ENCODE results near the gene POU6F2. TPM values are rescaled to one million over a fixed set of nuclear protein-coding genes. Genes with fewer than 3 reads are reported as not detected.

POU6F2 gene
- total RNA-seq, 1 donor from 2014 or later, result 0.40 TPM

DNA sequence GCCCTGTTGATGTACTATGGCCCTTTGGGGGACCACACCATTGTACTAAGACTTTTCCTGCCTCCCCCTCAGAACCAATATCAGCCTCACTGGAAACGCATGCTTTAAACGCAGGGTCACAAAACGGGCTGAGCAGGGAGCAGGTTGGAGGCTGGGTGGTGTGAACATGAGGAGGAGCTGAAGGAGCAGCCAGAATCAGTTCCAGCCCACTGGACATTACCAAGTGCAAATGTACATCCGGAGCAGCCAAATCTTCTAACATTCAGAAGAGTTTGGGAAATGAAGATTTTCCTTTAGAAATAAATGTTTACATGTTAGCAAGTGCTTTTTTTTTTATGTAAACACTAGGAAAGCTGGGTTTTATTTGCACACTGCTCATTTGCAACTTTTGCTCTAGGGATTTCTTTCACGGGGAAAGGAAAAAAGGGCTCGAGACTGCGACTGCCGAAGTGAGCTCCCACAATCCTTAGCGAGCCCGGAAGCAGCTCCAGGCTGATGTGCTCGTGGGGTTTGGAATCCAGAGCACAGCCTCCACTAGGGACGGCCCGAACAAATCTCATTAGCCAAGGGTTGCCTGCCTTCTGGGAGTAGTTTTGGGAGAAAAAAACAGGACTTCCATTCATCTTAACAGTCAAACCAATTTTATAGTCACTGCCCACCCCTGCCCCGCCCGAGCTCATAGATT, 480.5 kb downstream of the POU6F2 start:
- no peaks in the 10 kb centered on the region for H3K4me1 Mint-ChIP-seq (ENCODE audit: low read depth)
- DNase-seq (ENCODE audit: low spot score), result no peak
- H3K4me3 Mint-ChIP-seq (ENCODE audit: unreplicated experiment), result no peak overlapping the region
- TF ChIP-seq, protein P1, sequence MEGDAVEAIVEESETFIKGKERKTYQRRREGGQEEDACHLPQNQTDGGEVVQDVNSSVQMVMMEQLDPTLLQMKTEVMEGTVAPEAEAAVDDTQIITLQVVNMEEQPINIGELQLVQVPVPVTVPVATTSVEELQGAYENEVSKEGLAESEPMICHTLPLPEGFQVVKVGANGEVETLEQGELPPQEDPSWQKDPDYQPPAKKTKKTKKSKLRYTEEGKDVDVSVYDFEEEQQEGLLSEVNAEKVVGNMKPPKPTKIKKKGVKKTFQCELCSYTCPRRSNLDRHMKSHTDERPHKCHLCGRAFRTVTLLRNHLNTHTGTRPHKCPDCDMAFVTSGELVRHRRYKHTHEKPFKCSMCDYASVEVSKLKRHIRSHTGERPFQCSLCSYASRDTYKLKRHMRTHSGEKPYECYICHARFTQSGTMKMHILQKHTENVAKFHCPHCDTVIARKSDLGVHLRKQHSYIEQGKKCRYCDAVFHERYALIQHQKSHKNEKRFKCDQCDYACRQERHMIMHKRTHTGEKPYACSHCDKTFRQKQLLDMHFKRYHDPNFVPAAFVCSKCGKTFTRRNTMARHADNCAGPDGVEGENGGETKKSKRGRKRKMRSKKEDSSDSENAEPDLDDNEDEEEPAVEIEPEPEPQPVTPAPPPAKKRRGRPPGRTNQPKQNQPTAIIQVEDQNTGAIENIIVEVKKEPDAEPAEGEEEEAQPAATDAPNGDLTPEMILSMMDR (IDR thresholded peaks at IDR 0.05), result no peak
- no peaks in the 10 kb centered on the region for H3K9me3 Mint-ChIP-seq (ENCODE audit: low read depth)
- H3K36me3 Mint-ChIP-seq (ENCODE audit: low read depth), result no peaks in the 10 kb centered on the region
- H3K27ac Mint-ChIP-seq (ENCODE audit: unreplicated experiment), result no peak overlapping the region
- H3K27me3 Mint-ChIP-seq (ENCODE audit: low read depth), result peaks cover 16% of the 10 kb centered on the region

GRCh38 chr7:39459636-39460035, 481.9 kb downstream of the POU6F2 start:
- no peaks in the 10 kb centered on the region for H3K9me3 Mint-ChIP-seq (ENCODE audit: low read depth)
- H3K36me3 Mint-ChIP-seq (ENCODE audit: low read depth), result no peaks in the 10 kb centered on the region
- peaks cover 18% of the 10 kb centered on the region for H3K27me3 Mint-ChIP-seq (ENCODE audit: low read depth)
- no peak for DNase-seq (ENCODE audit: low spot score)
- H3K27ac Mint-ChIP-seq (ENCODE audit: unreplicated experiment), result no peak overlapping the region
- no peak overlapping the region for H3K4me3 Mint-ChIP-seq (ENCODE audit: unreplicated experiment)
- TF ChIP-seq, protein P1 (IDR thresholded peaks at IDR 0.05), result no peak
- H3K4me1 Mint-ChIP-seq (ENCODE audit: low read depth), result no peaks in the 10 kb centered on the region

DNA sequence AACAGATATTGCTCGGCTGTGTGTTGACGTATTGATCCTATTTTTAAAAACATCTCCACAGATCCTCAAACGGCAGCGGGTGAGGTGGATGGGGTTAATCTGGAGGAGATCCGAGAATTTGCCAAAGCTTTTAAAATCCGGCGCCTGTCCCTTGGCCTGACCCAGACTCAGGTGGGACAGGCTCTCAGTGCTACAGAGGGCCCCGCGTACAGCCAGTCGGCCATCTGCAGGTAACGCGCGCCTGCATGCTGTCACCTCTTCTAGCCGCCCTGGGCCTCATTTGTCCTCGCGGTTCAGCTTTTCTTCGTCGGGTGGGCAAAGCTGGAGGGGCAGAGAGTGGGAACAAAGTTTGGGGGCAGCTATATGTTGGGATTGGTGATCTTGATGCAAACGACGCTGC, 482.8 kb downstream of the POU6F2 start:
- no peak for DNase-seq (ENCODE audit: low spot score)
- TF ChIP-seq, protein P1 (IDR thresholded peaks at IDR 0.05), result no peak
- no peak overlapping the region for H3K27ac Mint-ChIP-seq (ENCODE audit: unreplicated experiment)
- no peaks in the 10 kb centered on the region for H3K9me3 Mint-ChIP-seq (ENCODE audit: low read depth)
- no peak overlapping the region for H3K4me3 Mint-ChIP-seq (ENCODE audit: unreplicated experiment)
- no peaks in the 10 kb centered on the region for H3K36me3 Mint-ChIP-seq (ENCODE audit: low read depth)
- peaks cover 5% of the 10 kb centered on the region for H3K4me1 Mint-ChIP-seq (ENCODE audit: low read depth)
- peaks cover 18% of the 10 kb centered on the region for H3K27me3 Mint-ChIP-seq (ENCODE audit: low read depth)

DNA sequence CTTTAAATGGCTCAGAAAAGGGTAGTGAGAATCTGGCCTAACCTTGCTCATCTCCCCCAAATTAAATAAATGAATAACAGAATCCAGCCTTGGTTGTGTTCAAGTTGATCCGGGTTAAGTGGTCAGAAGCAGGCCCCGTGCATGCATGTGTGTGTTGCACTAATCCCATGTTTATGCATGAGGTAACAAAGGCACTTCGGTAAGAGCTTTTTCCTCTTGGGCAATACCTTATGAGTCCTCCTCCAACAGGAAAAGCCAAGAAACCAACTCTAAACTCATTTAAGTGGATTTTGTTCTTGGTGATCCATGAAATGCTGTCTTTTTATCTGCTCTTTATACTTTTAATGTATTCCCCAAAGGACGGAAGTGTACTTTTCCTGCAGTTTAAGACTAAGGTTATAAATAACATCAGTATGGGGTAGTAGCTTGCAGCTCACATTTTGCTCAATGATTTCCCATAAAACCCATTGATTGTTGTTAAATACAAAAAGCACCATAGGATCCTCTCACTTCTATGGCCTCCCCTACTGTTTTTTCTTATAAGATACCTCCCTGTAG, 483.6 kb downstream of the POU6F2 start:
- TF ChIP-seq, protein P1 (IDR thresholded peaks at IDR 0.05), result no peak
- no peak overlapping the region for H3K4me3 Mint-ChIP-seq (ENCODE audit: unreplicated experiment)

GRCh38 chr7:39463252-39463651, 485.5 kb downstream of the POU6F2 start:
- peaks cover 5% of the 10 kb centered on the region for H3K4me1 Mint-ChIP-seq (ENCODE audit: low read depth)
- no peak overlapping the region for H3K27ac Mint-ChIP-seq (ENCODE audit: unreplicated experiment)
- H3K9me3 Mint-ChIP-seq (ENCODE audit: low read depth), result no peaks in the 10 kb centered on the region
- H3K27me3 Mint-ChIP-seq (ENCODE audit: low read depth), result peaks cover 24% of the 10 kb centered on the region
- H3K4me3 Mint-ChIP-seq (ENCODE audit: unreplicated experiment), result no peak overlapping the region
- DNase-seq (ENCODE audit: low spot score), result no peak
- TF ChIP-seq, protein P1 (IDR thresholded peaks at IDR 0.05), result no peak
- no peaks in the 10 kb centered on the region for H3K36me3 Mint-ChIP-seq (ENCODE audit: low read depth)

More for the DNA sequence above, 483.6 kb downstream of the POU6F2 start:
- Mint-ChIP-seq H3K27ac (ENCODE audit: unreplicated experiment) (no peak overlapping the region), H3K4me1 (ENCODE audit: low read depth) (peaks cover 5% of the 10 kb centered on the region), H3K36me3 (ENCODE audit: low read depth) (no peaks in the 10 kb centered on the region), H3K27me3 (ENCODE audit: low read depth) (peaks cover 21% of the 10 kb centered on the region), H3K9me3 (ENCODE audit: low read depth) (no peaks in the 10 kb centered on the region)
- no peak for DNase-seq (ENCODE audit: low spot score)

All from chondrocyte (in vitro differentiated cells).